ENCODE measurements around the gene HESX1.

Gene HESX1

GRCh38 chr3:57199895-57200297 is at the start of gene HESX1:
Gene HESX1 (minus strand): TSS chr3:57199978. CDS start chr3:57199918, 60 bp downstream.
- DNase-seq: no peak
- in situ Hi-C loops (cut with HindIII; ENCODE audit: low pct_ligation_motif_present, low pct_unique_long_range_greater_than_20kb, low sequenced_read_pairs): no loop called here

DNA sequence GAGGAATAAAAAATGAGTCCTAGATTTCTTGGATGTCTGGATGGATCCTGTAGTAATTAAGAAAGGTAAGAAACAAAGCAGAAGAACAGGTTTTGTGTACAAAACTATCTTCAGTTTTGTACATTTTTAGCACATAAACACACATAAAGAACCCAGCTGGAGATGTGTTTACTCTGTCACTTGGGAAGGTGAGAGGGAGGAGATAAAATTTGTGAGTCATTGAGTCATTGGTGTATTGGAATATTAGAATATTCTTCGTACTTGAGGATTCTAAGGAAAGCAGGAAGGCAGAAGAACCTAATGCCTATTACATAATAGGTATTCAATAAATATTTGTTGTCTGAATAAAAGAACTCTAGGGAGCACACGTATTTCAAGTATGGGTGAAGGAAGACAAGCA is 45.2 kb upstream of the HESX1 start:
- in situ Hi-C loops (cut with HindIII; ENCODE audit: low pct_ligation_motif_present, low pct_unique_long_range_greater_than_20kb, low sequenced_read_pairs): no loop called here
- no peak for DNase-seq

DNA sequence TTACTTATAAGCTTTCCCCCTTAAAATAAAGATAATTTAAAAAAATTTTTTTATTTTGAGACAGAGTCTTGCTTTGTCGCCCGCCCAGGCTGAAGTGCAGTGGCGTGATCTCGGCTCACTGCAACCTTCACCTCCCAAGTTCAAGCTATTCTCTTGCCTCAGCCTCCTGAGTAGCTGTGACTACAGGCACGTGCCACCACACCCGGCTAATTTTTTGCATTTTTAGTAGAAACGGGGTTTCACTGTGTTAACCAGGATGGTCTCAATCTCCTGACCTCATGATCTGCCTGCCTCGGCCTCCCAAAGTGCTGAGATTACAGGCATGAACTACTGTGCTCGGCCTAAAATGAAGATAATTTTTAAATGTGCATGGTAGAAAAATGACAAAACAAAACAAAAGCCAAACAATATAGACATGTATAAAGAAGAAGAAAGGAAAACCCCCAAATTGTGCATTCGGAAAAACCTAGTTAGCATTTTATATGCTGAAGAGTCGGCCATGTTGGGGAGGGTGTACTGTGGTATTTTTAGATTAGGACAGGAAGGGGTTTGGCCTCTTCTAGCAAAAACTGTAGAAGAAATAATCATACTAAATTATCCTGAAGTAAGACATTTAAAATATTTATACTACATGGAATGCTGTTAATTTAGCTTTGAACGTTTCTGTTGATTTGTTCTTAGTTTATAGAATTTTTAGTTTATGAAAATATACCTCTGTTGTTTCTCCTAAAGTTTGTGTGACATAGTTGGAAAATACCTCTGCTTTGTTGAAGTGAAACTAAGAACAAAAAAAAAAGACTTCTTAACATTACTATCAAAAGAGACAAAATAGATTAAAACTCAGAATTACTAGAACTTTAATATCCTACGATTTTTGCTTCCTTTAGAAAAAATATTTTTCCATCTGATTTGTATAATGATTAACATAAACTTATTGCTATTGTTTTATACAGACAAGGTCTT is 35.1 kb upstream of the HESX1 start:
- DNase-seq: no peak
- in situ Hi-C loops (cut with HindIII; ENCODE audit: low pct_ligation_motif_present, low pct_unique_long_range_greater_than_20kb, low sequenced_read_pairs): no loop called here

- in situ Hi-C loops (cut with HindIII; ENCODE audit: low pct_ligation_motif_present, low pct_unique_long_range_greater_than_20kb, low sequenced_read_pairs): no loop called here
- no peak for DNase-seq
Observed at GRCh38 chr3:57233799-57234198, 34.0 kb upstream of the HESX1 start.

- in situ Hi-C loops (cut with HindIII; ENCODE audit: low pct_ligation_motif_present, low pct_unique_long_range_greater_than_20kb, low sequenced_read_pairs): no loop called here
- DNase-seq: no peak
Observed at GRCh38 chr3:57230006-57230405, 30.2 kb upstream of the HESX1 start.

- peak; percentile 33 for DNase-seq
- in situ Hi-C loops (cut with HindIII; ENCODE audit: low pct_ligation_motif_present, low pct_unique_long_range_greater_than_20kb, low sequenced_read_pairs): no loop called here
Observed at GRCh38 chr3:57227930-57228751, 28.4 kb upstream of the HESX1 start.

GRCh38 chr3:57227204-57227929 is 27.6 kb upstream of the HESX1 start, which contains the start of gene APPL1:
Gene APPL1 (plus strand): TSS chr3:57227729. CDS start chr3:57227884, 155 bp downstream.
- DNase-seq: peak; percentile 90
- in situ Hi-C loops (cut with HindIII; ENCODE audit: low pct_ligation_motif_present, low pct_unique_long_range_greater_than_20kb, low sequenced_read_pairs): no loop called here

DNA sequence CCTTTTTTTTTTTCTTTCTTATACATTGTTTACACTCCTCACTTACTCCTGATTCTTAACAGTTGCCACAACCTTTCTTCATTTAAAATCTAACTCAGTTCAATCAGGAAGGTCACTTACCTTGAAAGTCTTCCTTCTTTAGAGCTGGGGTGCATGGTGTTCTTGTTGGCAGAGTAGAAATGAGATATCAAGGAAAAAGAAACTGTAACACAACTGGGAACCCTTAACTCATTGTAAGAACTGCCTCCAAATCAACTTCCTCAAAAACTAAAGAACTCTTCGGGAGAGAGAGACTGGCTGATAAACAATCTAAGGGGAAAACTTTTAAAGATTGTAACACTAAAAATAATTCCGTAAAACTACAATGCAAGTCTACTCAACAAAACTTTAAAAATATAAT is 26.4 kb upstream of the HESX1 start:
- no peak for DNase-seq
- in situ Hi-C loops (cut with HindIII; ENCODE audit: low pct_ligation_motif_present, low pct_unique_long_range_greater_than_20kb, low sequenced_read_pairs): no loop called here

GRCh38 chr3:57224856-57225255 is 25.1 kb upstream of the HESX1 start:
- in situ Hi-C loops (cut with HindIII; ENCODE audit: low pct_ligation_motif_present, low pct_unique_long_range_greater_than_20kb, low sequenced_read_pairs): no loop called here
- DNase-seq: no peak

DNA sequence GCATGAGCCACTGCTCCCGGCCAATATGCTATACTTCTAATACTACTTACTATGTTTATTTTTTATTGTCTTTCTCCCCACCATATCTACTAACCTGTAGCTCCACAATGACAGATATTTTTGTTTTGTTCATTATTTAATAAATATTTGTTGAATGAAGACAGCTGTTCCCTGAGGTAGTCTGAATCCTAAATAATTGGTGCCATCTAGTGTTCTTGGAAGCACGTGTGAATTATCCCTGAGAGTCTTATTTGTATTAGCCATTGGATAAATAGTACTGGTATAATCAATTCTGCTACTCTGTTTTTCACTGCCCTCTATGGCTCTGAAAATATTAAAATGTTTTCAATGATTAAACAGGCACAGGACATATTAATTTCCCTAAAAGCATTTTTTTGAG is 22.1 kb upstream of the HESX1 start:
- in situ Hi-C loops (cut with HindIII; ENCODE audit: low pct_ligation_motif_present, low pct_unique_long_range_greater_than_20kb, low sequenced_read_pairs): no loop called here
- DNase-seq: peak; percentile 39

DNA sequence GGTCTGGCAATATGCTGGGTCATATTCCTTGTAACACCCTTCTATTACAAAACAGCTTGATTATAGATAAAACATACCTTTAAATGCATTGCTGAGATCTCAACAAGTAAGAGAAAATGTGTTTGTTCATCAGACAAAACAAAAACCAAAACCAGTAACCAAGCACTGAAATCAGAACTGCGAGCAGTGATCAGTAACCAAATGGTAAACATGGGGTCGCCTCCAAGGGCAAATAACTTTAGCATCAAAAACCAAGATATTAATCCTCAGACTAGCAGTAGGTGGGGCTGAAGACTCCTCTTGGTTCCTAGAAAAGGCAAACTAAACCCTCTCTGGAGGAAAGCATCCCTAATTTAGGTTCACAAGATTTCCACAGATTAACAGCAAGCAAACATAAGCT is 6.6 kb upstream of the HESX1 start:
- no peak for DNase-seq
- in situ Hi-C loops (cut with HindIII; ENCODE audit: low pct_ligation_motif_present, low pct_unique_long_range_greater_than_20kb, low sequenced_read_pairs): no loop called here

DNA sequence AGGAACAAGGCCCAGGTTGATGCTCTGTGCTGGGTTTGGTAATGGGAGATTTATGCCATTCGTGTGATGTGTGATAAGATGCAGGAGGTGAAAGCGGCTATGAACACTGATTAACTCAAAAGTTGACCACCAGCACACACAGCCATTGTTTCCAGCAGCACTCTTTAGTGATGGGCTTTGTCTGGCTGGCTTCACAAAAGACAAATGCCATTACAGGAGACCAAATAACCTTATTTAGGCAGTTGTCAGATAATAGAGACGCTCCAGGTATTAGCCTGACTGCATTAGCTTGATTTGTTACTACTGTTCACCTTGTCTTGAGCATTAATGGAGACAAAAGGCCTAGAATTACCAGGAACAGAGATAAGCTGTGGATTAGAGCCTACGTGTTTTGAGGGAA is 5.1 kb downstream of the HESX1 start:
- in situ Hi-C loops (cut with HindIII; ENCODE audit: low pct_ligation_motif_present, low pct_unique_long_range_greater_than_20kb, low sequenced_read_pairs): no loop called here
- no peak for DNase-seq

DNA sequence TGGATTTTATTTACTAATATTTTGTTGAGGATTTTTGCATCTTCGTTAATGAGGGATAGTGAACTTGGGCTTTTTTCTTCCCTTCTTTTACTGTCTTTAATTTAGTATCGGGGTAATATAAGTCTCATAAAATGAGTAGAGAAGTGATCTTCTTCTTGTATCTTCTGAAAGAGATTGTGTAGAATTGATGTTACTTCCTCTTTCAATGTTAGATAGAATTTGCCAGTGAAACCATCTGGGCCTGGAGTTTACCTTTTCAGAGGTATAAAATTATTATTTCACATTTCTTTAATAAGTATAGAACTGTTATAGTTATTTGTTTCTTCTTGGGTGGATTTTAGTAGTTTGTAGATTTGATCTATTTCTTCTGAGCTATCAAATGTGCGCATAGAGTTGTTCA is 7.8 kb downstream of the HESX1 start:
- DNase-seq: no peak
- in situ Hi-C loops (cut with HindIII; ENCODE audit: low pct_ligation_motif_present, low pct_unique_long_range_greater_than_20kb, low sequenced_read_pairs): no loop called here

GRCh38 chr3:57184526-57184925 is 15.3 kb downstream of the HESX1 start:
- in situ Hi-C loops (cut with HindIII; ENCODE audit: low pct_ligation_motif_present, low pct_unique_long_range_greater_than_20kb, low sequenced_read_pairs): no loop called here
- no peak for DNase-seq

DNA sequence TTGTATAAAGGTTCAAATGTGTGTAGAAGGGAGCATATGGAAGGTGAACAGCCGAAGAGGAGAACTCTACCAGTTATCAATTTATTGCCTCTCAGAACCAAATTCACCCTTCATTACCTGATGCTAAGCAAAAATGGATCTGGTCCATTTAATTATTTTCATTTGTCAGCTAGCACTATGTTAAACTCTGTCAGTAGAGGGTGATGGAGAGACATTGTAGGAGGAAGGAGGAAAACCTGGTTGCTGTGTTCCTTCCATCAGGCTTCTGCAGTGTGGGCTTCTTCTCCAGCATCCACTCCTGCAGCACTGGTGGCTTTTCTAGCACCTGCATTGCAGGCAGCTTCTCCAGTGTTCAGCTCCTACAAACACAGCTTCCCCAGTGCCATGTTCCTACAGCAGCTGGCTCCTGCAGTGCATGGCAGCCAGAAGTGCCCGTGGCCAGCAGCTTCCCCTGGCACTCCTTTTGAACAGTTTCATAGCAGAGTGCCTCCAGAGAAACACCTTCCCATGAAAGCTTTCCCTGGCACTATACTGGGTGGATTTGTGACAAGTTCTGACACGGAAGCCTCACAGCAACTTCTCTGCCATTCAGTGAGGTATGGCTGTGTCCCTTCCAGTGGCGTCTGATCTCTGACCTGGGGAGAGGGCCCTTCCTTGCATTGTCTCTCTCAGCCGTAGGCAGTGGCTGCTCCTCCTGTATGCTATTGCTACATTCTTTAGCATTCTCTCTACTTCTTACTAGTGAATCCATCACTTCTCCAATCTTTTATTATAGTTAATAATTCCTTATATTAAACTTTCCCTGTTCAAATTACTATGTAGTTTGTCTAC is 20.0 kb downstream of the HESX1 start:
- in situ Hi-C loops (cut with HindIII; ENCODE audit: low pct_ligation_motif_present, low pct_unique_long_range_greater_than_20kb, low sequenced_read_pairs): no loop called here
- DNase-seq: peak; percentile 27

DNA sequence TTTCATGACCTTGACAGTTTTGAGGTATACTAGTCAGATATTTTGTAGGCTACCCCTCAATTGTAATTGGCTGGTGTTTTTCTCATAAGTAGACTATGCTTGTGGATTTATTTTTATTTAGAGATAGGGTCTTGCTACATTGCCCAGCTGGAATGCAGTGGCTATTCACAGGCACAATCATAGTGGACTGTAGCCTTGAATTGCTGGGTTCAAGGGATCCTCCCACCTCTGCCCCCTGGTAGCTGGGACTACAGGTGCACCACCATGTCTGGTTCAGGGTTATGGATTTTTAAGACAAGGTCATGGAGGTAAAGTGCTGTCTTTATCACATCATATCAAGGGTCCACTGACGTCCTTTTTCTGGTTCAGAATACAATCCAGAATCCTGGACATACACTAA is 23.7 kb downstream of the HESX1 start:
- in situ Hi-C loops (cut with HindIII; ENCODE audit: low pct_ligation_motif_present, low pct_unique_long_range_greater_than_20kb, low sequenced_read_pairs): no loop called here

GRCh38 chr3:57173687-57174086 is 26.1 kb downstream of the HESX1 start:
- in situ Hi-C loops (cut with HindIII; ENCODE audit: low pct_ligation_motif_present, low pct_unique_long_range_greater_than_20kb, low sequenced_read_pairs): no loop called here

More for the DNA sequence above, 23.7 kb downstream of the HESX1 start:
- no peak for DNase-seq

DNA sequence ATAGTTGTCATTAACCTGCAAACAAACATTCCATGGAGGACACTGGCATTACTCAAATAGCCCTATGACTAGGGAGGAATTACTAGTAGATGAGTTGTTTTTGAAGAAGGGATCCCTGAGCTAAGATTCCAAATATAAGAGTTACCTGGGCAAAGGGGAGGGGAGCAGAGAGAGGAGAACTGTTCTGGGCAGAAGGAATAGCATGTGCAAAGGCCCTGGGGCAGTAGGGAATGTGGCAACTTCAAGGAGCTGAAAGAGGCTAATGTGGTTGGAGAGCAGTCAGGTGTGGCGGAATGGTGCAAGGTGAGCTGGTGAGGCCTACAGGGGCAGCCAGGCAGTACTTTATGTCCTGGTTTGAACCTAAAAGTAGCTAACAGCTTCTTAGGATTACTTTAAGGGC is 28.8 kb downstream of the HESX1 start:
- no peak for DNase-seq
- in situ Hi-C loops (cut with HindIII; ENCODE audit: low pct_ligation_motif_present, low pct_unique_long_range_greater_than_20kb, low sequenced_read_pairs): no loop called here

More at GRCh38 chr3:57173687-57174086, 26.1 kb downstream of the HESX1 start:
- DNase-seq: no peak

All from ACHN (cell line).